Body of pancreas (tissue), 4 donors: ENCODE results near the gene ACKR2.

Experiments
- CTCF ChIP-seq, 7 experiments: fragments of 450-650 bp in 4 of 7; fragments of 200-600 bp in 3 of 7; sonication (generic) in 3 of 7; IDR thresholded peaks; one replicate each; pipeline ENCODE4 v1.5.1; 2016 to 2019; ENCODE audit warnings: antibody characterized with exemption in 7 of 7
- POLR2A ChIP-seq, 3 donors: fragments of 450-650 bp; IDR thresholded peaks; one replicate each; pipeline ENCODE4 v1.6.1; 2016; ENCODE audit warnings: antibody characterized with exemption in 3 of 3, mild to moderate bottlenecking in 2 of 3

GRCh38 chr3:42887084-42887483, 77.8 kb downstream of the ACKR2 start:
- TF ChIP-seq CTCF (IDR thresholded peaks at IDR 0.05): no peak
- no peak for TF ChIP-seq POLR2A (IDR thresholded peaks at IDR 0.05)
